Measurements from ENCODE around the gene MACROD2.

Gene MACROD2

DNA sequence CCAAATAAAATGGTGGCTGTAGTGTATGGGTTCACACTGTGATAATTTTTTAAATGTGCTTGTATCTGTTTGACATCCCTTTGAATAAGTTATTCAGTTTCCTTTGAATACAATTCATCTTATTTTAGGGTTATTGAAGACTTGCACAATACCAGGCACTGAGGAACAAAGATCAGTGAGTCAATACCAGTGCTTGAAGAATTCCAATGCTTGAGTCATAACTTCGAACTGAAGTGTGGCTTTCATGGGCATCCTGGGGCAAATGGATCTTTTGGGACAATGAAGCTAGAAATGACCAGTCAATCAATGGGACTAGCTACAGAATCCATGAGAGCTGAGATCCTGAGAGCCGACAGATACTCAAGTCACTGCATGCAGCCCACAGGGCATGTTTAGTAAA is 692.0 kb downstream of the MACROD2 start:
- H3K27me3 ChIP-seq (ENCODE audit: low read length), result no peaks in the 10 kb centered on the region
- no peaks in the 10 kb centered on the region for H3K9me3 ChIP-seq (ENCODE audit: insufficient read depth, low read length)
- H3K27ac ChIP-seq (ENCODE audit: low read depth, low read length), result no peak overlapping the region
- no peaks in the 10 kb centered on the region for H3K79me2 ChIP-seq (ENCODE audit: insufficient read depth, low read length)
- H3K9me2 ChIP-seq (replicated peaks; ENCODE audit: insufficient read depth, low read length), result no peaks in the 10 kb centered on the region
- H2AFZ ChIP-seq (ENCODE audit: low read depth, low read length, severe bottlenecking), result no peak overlapping the region
- H4K20me1 ChIP-seq (ENCODE audit: low read depth, low read length), result no peaks in the 10 kb centered on the region
- no peaks in the 10 kb centered on the region for H3K36me3 ChIP-seq (ENCODE audit: low read length)
- H3K4me2 ChIP-seq (ENCODE audit: low read depth, low read length, poor library complexity, severe bottlenecking), result no peak overlapping the region
- no peaks in the 10 kb centered on the region for H3F3A ChIP-seq (ENCODE audit: insufficient read depth)
- H3K4me3 ChIP-seq (ENCODE audit: insufficient read depth, low read length, poor library complexity, severe bottlenecking), result no peak overlapping the region
- TF ChIP-seq EZH2phosphoT487 (conservative IDR thresholded peaks at IDR 0.05; ENCODE audit: low read length), result no peak
- TF ChIP-seq, protein P1, sequence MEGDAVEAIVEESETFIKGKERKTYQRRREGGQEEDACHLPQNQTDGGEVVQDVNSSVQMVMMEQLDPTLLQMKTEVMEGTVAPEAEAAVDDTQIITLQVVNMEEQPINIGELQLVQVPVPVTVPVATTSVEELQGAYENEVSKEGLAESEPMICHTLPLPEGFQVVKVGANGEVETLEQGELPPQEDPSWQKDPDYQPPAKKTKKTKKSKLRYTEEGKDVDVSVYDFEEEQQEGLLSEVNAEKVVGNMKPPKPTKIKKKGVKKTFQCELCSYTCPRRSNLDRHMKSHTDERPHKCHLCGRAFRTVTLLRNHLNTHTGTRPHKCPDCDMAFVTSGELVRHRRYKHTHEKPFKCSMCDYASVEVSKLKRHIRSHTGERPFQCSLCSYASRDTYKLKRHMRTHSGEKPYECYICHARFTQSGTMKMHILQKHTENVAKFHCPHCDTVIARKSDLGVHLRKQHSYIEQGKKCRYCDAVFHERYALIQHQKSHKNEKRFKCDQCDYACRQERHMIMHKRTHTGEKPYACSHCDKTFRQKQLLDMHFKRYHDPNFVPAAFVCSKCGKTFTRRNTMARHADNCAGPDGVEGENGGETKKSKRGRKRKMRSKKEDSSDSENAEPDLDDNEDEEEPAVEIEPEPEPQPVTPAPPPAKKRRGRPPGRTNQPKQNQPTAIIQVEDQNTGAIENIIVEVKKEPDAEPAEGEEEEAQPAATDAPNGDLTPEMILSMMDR (IDR thresholded peaks at IDR 0.05; ENCODE audit: insufficient read depth, low read length, poor library complexity, severe bottlenecking), result no peak
- H3K9ac ChIP-seq (ENCODE audit: low read length), result no peak overlapping the region

DNA sequence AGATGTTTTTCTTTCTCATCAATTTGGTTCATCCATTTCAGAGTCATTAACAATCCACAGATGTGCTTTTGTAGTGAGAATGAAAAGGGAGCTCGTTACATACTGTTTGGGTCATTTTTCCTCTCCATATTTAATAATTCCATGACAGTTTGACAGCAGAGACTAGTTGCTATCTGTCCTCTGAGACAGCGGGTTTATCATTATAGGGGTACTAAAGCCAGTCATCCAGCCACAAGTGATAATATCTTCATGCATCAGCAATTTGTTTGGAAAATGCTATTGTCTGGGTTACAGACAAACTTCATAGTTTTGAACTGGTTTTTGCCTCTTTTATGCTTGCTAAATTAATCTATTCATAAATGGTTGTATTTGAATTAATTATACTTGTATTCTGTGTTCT is 692.7 kb downstream of the MACROD2 start:
- H2AFZ ChIP-seq (ENCODE audit: low read depth, low read length, severe bottlenecking), result no peak overlapping the region
- no peaks in the 10 kb centered on the region for H4K20me1 ChIP-seq (ENCODE audit: low read depth, low read length)
- no peak overlapping the region for H3K9ac ChIP-seq (ENCODE audit: low read length)
- no peaks in the 10 kb centered on the region for H3F3A ChIP-seq (ENCODE audit: insufficient read depth)
- H3K27ac ChIP-seq (ENCODE audit: low read depth, low read length), result no peak overlapping the region
- H3K4me2 ChIP-seq (ENCODE audit: low read depth, low read length, poor library complexity, severe bottlenecking), result no peak overlapping the region
- no peaks in the 10 kb centered on the region for H3K9me3 ChIP-seq (ENCODE audit: insufficient read depth, low read length)
- H3K27me3 ChIP-seq (ENCODE audit: low read length), result no peaks in the 10 kb centered on the region
- TF ChIP-seq EZH2phosphoT487 (conservative IDR thresholded peaks at IDR 0.05; ENCODE audit: low read length), result no peak
- TF ChIP-seq, protein P1 (IDR thresholded peaks at IDR 0.05; ENCODE audit: insufficient read depth, low read length, poor library complexity, severe bottlenecking), result no peak
- no peaks in the 10 kb centered on the region for H3K9me2 ChIP-seq (replicated peaks; ENCODE audit: insufficient read depth, low read length)
- no peaks in the 10 kb centered on the region for H3K79me2 ChIP-seq (ENCODE audit: insufficient read depth, low read length)
- H3K36me3 ChIP-seq (ENCODE audit: low read length), result no peaks in the 10 kb centered on the region
- H3K4me3 ChIP-seq (ENCODE audit: insufficient read depth, low read length, poor library complexity, severe bottlenecking), result no peak overlapping the region

DNA sequence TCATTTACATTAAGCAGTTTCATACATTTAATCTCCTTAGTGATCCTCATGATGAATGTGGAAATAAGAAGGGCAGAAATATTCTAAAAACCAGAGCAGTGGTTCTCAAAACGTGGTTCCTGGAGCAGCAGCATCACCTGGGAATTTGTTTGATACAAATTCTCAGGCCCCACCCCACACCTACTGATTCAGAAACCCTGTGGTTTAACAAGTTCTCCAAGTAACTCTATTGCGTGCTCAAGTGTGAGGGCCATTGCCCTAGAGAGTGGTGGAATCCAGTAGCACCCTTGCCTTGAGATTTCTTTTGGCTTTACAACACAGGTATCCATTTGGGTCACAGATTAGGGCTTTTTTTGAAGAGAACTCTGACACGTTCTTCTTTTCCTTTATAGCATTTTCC is 696.7 kb downstream of the MACROD2 start:
- no peaks in the 10 kb centered on the region for H3K9me3 ChIP-seq (ENCODE audit: insufficient read depth, low read length)
- H3K36me3 ChIP-seq (ENCODE audit: low read length), result no peaks in the 10 kb centered on the region
- no peaks in the 10 kb centered on the region for H3F3A ChIP-seq (ENCODE audit: insufficient read depth)
- no peaks in the 10 kb centered on the region for H4K20me1 ChIP-seq (ENCODE audit: low read depth, low read length)
- H3K79me2 ChIP-seq (ENCODE audit: insufficient read depth, low read length), result no peaks in the 10 kb centered on the region
- H3K9me2 ChIP-seq (replicated peaks; ENCODE audit: insufficient read depth, low read length), result no peaks in the 10 kb centered on the region
- H3K27me3 ChIP-seq (ENCODE audit: low read length), result no peaks in the 10 kb centered on the region
- H3K4me3 ChIP-seq (ENCODE audit: insufficient read depth, low read length, poor library complexity, severe bottlenecking), result no peak overlapping the region
- no peak overlapping the region for H2AFZ ChIP-seq (ENCODE audit: low read depth, low read length, severe bottlenecking)
- TF ChIP-seq, protein P1 (IDR thresholded peaks at IDR 0.05; ENCODE audit: insufficient read depth, low read length, poor library complexity, severe bottlenecking), result no peak
- TF ChIP-seq EZH2phosphoT487 (conservative IDR thresholded peaks at IDR 0.05; ENCODE audit: low read length), result no peak
- H3K27ac ChIP-seq (ENCODE audit: low read depth, low read length), result no peak overlapping the region
- no peak overlapping the region for H3K4me2 ChIP-seq (ENCODE audit: low read depth, low read length, poor library complexity, severe bottlenecking)
- no peak overlapping the region for H3K9ac ChIP-seq (ENCODE audit: low read length)
